ENCODE data around the gene CCPG1.

DNA sequence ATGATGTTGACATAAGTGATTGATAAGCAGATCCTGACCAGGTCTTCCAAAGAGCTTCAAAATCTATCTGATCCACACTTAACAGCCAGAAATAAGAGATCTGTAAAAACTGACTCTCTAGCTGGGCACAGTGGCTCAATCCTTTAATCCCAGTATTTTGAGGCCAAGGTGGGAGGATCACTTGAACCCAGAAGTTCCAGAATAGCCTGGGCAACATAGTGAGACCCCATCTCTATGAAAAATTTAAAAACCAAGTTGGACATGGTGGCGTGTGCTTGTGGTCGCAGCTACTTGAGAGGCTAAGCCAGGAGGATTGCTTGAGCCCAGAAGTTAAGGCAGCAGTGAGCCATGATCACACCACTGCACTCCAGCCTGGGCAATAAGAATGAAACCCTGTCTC, 45.5 kb downstream of the CCPG1 start:
- TF ChIP-seq POLR2A (IDR thresholded peaks at IDR 0.05; ENCODE audit: borderline replicate concordance, extremely low read depth, insufficient read depth, insufficient read length) (no peak), RAD21 (IDR thresholded peaks at IDR 0.05; ENCODE audit: low read depth) (no peak), SRF (IDR thresholded peaks at IDR 0.05; ENCODE audit: low read depth) (no peak), SIN3A (IDR thresholded peaks at IDR 0.05; ENCODE audit: low read depth) (no peak), ELF1 (IDR thresholded peaks at IDR 0.05; ENCODE audit: borderline replicate concordance, low read depth) (no peak), EZH2phosphoT487 (IDR thresholded peaks at IDR 0.05; ENCODE audit: borderline replicate concordance) (no peak), CEBPB (IDR thresholded peaks at IDR 0.05; ENCODE audit: low read depth) (no peak)
- TF ChIP-seq, protein P1, sequence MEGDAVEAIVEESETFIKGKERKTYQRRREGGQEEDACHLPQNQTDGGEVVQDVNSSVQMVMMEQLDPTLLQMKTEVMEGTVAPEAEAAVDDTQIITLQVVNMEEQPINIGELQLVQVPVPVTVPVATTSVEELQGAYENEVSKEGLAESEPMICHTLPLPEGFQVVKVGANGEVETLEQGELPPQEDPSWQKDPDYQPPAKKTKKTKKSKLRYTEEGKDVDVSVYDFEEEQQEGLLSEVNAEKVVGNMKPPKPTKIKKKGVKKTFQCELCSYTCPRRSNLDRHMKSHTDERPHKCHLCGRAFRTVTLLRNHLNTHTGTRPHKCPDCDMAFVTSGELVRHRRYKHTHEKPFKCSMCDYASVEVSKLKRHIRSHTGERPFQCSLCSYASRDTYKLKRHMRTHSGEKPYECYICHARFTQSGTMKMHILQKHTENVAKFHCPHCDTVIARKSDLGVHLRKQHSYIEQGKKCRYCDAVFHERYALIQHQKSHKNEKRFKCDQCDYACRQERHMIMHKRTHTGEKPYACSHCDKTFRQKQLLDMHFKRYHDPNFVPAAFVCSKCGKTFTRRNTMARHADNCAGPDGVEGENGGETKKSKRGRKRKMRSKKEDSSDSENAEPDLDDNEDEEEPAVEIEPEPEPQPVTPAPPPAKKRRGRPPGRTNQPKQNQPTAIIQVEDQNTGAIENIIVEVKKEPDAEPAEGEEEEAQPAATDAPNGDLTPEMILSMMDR (IDR thresholded peaks at IDR 0.05 in 2 of 3, conservative IDR thresholded peaks at IDR 0.05 in 1 of 3; ENCODE audit: borderline replicate concordance in 1 of 3, insufficient read depth in 1 of 3, low read depth in 2 of 3, low read length in 2 of 3) = no peak
- TF ChIP-seq, protein P2, sequence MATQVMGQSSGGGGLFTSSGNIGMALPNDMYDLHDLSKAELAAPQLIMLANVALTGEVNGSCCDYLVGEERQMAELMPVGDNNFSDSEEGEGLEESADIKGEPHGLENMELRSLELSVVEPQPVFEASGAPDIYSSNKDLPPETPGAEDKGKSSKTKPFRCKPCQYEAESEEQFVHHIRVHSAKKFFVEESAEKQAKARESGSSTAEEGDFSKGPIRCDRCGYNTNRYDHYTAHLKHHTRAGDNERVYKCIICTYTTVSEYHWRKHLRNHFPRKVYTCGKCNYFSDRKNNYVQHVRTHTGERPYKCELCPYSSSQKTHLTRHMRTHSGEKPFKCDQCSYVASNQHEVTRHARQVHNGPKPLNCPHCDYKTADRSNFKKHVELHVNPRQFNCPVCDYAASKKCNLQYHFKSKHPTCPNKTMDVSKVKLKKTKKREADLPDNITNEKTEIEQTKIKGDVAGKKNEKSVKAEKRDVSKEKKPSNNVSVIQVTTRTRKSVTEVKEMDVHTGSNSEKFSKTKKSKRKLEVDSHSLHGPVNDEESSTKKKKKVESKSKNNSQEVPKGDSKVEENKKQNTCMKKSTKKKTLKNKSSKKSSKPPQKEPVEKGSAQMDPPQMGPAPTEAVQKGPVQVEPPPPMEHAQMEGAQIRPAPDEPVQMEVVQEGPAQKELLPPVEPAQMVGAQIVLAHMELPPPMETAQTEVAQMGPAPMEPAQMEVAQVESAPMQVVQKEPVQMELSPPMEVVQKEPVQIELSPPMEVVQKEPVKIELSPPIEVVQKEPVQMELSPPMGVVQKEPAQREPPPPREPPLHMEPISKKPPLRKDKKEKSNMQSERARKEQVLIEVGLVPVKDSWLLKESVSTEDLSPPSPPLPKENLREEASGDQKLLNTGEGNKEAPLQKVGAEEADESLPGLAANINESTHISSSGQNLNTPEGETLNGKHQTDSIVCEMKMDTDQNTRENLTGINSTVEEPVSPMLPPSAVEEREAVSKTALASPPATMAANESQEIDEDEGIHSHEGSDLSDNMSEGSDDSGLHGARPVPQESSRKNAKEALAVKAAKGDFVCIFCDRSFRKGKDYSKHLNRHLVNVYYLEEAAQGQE (IDR thresholded peaks at IDR 0.05; ENCODE audit: low read depth) = no peak
